NK-92 (cell line): Measurements from ENCODE around the gene DMXL1.
"Not testable (repeated sequence)": the region's sequence is repeated elsewhere in the genome, so short reads cannot be mapped to it uniquely, and the experiment has no call there.

Experiments used
- DNase-seq: peaks from one replicate; lab custom pipeline; 2025; ENCODE audit not compliant: unreplicated experiment; lab: John Stamatoyannopoulos, UW

DMXL1 gene

GRCh38 chr5:119123280-119123679 is 52.4 kb downstream of the DMXL1 start:
- DNase-seq = no peak

GRCh38 chr5:119129770-119130169 is 58.9 kb downstream of the DMXL1 start:
- no peak for DNase-seq

DNA sequence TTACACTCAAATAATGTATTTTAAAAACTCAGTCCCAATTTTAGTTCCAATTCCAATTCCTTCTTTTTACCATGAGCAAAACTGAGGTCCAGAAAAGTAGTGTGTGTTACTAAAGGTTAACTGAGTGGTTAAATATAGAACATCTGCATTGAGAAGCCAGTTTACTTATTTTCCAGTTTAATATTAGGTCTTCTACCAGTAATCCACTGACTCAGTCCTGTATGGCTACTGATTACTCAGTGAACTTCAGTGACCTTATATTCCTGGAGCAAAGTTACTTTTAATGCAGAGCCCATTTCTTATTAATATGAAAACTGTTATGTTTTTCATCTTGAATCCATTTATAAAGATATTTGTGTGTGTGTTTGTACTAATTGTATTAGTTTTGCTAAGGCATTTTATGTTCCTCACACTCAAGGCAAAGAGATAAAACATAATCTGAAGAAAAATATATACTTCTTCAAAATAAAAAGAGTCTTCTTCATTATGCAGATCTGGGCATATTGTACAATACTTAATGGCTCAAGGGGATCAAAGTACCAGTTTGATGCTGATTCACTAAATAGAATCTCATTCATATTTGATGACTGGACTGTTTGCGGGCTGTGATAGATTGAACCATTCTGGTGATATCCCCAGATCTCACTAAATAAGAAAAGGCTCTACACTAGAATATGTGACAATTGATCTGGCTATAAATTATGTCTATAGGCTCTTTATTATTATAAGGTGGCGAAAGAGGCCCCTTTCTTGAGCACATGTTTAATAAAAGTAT is 60.8 kb downstream of the DMXL1 start:
- no peak for DNase-seq

GRCh38 chr5:119135743-119136142 is 64.9 kb downstream of the DMXL1 start:
- DNase-seq = not testable (repeated sequence)

- DNase-seq = no peak
Observed at GRCh38 chr5:119136666-119137318, 65.9 kb downstream of the DMXL1 start.

DNA sequence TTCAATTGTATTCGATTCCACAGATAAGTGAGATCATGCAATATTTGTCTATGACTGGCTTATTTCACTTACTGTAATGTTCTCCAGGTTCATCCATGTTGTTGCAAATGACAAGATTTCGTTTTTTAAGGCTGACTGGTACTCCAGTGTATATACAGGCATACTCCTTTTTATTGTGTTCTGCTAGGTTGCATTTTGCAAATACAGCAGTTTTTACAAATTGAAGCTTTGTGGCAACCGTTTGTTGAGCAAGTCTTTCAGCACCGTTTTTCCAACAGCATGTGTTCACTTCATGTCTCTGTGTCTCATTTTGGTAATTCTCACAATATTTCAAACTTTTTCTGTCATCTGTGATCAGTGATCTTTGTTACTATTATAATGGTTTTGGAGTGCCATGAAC is 82.7 kb downstream of the DMXL1 start:
- DNase-seq = no peak

DNA sequence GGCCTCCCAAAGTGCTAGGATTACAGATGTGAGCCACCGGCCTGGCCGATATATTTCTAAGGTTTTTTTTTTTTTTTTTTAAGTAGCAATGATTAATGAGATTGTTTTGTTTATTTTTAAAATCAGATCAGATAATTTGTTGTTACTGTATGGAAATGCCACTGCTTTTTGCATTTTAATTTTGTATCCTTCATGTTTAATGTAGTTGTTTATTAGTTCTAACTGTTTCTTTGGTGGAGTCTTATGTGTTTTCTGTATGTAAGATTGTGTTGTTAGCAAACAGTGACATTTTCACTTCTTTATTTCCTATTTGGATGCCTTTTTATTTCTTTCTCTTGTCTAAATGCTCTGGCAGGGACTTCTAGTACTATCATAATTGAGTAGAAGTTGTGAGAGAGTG is 87.3 kb downstream of the DMXL1 start:
- no peak for DNase-seq

DNA sequence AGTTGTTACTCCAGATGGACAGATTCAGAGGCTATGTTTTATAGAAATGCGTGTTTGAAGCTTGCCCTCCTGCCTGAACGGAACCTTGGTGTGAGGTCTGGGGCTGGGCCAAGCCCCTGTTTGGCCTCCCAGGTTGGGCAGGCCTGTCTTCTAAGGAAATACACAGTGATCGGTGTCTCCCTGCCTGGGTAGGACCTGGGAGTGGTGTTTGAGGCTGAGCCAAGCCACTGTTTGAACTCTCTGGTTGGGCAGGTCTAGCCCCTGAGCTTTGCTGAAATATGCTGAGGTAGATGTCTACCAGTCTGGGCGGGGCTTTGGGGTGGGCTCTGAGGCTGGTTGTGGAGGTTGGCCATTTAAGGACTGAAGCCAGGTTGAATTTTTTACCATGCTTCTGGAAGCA is 90.5 kb downstream of the DMXL1 start:
- no peak for DNase-seq

- DNase-seq = no peak
Observed at GRCh38 chr5:119166026-119166425, 95.1 kb downstream of the DMXL1 start.

DNA sequence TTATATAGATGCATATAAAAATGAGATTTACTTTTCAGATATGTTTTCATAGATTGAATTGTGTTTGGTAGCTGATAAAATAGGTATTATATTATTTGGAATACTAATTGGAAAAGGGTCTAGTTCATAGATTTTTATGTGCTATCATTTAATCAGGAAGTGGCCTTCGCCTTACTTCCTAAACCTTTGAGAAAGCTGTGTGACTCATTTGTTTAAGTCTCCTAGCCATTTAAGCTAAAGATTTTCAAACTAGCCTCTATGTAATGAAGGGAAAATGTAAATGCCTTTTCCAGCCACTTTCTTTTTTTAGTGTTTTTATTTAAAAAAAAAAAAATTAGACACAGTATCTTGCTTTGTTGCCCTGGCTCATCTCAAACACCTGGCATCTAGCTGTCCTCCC is 97.5 kb downstream of the DMXL1 start:
- no peak for DNase-seq

DNA sequence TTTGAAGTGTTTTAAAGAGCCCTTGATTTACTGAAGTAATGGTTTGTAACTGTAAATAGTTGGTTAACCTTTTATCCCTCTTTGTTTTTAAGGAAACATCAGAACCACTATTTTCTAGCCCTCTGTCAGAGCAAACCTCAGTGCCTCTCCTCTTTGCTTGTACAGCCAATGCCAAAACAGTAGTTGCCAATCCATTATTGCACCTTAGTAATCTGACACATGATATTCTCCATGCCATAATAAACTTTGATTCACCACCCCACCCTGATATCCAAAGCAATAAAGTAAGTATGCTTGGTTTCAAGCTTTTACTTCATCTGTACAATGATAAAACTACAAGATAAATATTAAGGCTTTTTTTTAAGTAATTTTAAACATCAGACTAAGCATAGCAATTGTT is 100.8 kb downstream of the DMXL1 start:
- DNase-seq = no peak

DNA sequence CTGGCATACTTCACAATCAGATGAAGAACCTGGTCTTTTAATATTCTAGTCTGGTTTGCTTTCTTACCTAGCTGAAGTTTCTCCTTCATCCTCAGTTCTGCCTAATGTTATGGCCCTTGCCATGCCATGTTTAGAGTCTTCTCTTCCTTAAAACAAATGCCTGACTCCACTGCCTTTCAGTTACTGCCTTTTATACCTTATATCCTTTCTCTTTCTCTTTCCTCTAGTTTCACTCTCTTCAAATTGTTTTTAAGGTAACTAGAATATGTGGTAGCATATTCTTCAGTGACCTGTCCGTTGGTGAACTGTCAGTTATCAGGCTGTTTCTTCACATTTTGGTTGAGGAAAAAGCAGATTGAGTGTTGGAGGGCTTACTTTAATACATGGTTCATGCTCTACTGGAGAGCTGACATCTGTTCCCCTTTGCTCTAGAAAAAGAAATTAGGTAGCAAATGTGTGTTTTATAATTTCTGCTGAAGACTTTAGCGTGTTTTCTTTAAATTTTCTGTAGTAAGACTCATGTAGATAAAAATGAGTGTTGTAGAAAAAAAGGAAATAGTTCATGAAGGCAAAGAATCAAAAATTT is 103.8 kb downstream of the DMXL1 start:
- no peak for DNase-seq

GRCh38 chr5:119176785-119177184 is 105.9 kb downstream of the DMXL1 start:
- no peak for DNase-seq

GRCh38 chr5:119177226-119177625 is 106.3 kb downstream of the DMXL1 start:
- DNase-seq = no peak

DNA sequence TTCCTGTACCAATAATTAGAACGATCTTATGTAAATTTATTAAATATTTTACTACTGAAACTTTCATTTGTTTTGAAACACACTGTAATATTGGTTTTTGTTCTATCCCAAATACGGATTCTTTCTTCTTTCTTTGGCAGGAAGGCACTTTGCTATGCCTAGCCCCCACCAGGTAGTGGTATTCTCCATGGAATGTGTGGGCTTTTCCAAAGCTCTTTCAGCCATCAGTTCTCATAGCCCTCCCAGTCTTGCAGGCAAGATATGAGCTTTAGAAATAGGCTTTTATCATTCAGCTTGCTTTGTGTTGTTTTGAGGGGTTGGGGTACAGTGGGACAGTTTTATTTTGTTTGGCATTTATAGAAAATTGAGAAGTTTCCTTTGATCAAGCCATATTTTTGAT is 107.5 kb downstream of the DMXL1 start:
- no peak for DNase-seq

DNA sequence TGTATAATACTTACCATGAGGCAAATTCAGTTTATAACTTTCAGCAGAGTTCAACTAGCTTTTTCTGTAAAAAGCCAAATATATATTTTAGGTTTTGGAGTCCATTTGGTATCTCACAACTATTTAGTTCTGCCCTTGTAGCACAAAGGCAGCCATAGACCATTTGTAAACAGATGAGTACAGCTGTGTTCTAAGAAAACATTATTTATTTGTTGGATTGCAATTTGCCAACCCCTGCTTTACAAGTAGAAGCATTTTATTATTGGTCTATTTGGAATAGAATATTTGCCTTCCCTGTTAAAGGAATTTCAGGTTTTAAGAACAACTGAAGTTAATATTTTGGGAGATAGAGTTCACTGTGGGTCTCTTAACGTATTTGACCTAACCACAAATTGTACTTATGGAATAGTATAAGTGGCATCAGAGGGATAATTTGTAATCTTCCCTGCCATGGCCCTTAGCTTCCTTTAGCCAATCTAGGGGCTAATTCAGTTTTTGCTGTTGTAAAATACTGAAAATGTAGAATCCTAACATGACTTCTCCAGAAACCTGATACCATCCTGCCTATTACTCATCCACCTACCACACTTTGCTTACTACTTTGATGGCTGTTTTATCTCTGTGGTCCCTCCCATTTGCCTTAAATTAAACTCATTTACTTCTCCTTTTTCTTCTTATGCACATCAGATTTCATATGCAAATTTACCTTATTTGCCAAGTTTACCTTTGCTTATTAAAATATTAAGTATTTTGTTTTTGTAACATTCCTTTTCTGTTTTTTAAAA is 109.2 kb downstream of the DMXL1 start:
- no peak for DNase-seq

DNA sequence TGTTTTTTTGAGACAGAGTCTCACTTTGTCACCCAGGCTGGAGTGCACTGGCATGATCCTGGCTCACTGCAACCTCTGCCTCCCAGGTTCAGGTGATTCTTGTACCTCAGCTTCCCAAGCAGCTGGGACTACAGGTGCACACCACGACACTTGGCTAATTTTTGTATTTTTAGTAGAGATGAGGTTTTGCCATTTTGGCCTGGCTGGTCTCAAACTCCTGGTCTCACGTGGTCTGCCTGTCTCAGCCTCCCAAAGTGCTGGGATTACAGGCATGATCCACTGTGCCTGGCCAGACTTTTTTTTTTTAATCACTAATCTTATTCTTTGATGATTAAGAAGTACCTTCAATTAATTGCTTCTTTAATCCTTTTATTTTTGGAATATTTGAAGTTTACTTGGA is 114.6 kb downstream of the DMXL1 start:
- DNase-seq = not testable (repeated sequence)

- DNase-seq = no peak
Observed at GRCh38 chr5:119187776-119188529, 117.1 kb downstream of the DMXL1 start.

- no peak for DNase-seq
Observed at GRCh38 chr5:119190470-119191095, 119.7 kb downstream of the DMXL1 start.

DNA sequence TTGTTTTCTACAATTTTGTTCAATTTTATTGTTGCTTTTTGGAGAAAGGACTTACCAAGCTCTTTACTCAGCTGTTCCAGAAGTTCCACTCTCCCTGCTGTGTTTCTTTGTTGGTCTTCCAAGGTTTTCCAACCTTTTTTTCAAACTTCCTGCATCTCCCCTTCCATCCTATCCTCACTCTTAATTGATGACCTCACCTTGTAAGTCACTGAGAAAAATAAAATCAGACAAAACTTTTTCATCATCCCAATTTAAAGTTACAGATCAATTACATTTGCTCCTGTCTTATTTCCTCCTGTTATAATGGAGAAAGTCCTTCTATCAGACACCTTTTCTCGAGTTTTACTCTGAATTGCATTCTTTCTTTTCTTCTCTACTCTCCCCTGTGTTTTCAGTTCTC is 121.1 kb downstream of the DMXL1 start:
- DNase-seq = no peak
